ENCODE data around the gene HS2ST1. TPM values are rescaled to one million over a fixed set of nuclear protein-coding genes. Genes with fewer than 3 reads are reported as not detected.

HS2ST1 gene
- total and polyA plus RNA-seq, 7 donors, result 2.4 to 13.7 (median 10.0) TPM

DNA sequence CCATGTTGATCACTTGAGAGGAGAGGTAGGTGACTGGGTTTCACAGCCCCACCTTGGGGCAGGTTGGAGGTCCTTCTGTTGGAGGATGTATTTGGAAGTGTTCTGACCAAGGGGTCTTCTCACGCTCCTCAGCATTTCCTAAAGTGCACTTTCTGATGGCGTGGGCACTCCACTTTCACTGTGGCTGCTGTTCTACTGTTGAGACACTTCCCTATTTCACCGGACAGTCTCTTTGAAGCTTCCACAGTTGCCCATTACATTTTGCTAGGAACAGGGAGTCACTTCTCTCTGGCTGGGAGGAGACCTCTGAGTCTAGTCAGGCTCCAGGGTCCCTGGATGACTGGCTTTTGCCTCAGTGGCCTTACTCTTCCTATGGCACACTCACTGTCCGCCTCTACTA lies 234.2 kb downstream of the HS2ST1 start:
- intact Hi-C loops (cut with DNase I), result no loop called here
- no peaks in the 10 kb centered on the region for H3K27me3 ChIP-seq
- H3K9me3 ChIP-seq, result no peaks in the 10 kb centered on the region
- WGBS, 2 donors, result 87 to 90% methylated on average over 4 of the region's 4 CpGs
- peaks cover 0 to 17% (median 5%) of the 10 kb centered on the region in 4 donors for H3K4me1 ChIP-seq
- no peak overlapping the region for H3K4me3 ChIP-seq
- peak overlapping the region in 3 of 4 donors; percentile 16 to 48 (median 20) for H3K27ac ChIP-seq
- TF ChIP-seq EP300 (IDR thresholded peaks at IDR 0.05), result no peak
- no peak for TF ChIP-seq POLR2AphosphoS5 (IDR thresholded peaks at IDR 0.05)
- no peak for TF ChIP-seq POLR2A (IDR thresholded peaks at IDR 0.05)
- TF ChIP-seq, protein P1, sequence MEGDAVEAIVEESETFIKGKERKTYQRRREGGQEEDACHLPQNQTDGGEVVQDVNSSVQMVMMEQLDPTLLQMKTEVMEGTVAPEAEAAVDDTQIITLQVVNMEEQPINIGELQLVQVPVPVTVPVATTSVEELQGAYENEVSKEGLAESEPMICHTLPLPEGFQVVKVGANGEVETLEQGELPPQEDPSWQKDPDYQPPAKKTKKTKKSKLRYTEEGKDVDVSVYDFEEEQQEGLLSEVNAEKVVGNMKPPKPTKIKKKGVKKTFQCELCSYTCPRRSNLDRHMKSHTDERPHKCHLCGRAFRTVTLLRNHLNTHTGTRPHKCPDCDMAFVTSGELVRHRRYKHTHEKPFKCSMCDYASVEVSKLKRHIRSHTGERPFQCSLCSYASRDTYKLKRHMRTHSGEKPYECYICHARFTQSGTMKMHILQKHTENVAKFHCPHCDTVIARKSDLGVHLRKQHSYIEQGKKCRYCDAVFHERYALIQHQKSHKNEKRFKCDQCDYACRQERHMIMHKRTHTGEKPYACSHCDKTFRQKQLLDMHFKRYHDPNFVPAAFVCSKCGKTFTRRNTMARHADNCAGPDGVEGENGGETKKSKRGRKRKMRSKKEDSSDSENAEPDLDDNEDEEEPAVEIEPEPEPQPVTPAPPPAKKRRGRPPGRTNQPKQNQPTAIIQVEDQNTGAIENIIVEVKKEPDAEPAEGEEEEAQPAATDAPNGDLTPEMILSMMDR (IDR thresholded peaks at IDR 0.05), result no peak
- H3K36me3 ChIP-seq, result no peaks in the 10 kb centered on the region
- DNase-seq, result no peak

DNA sequence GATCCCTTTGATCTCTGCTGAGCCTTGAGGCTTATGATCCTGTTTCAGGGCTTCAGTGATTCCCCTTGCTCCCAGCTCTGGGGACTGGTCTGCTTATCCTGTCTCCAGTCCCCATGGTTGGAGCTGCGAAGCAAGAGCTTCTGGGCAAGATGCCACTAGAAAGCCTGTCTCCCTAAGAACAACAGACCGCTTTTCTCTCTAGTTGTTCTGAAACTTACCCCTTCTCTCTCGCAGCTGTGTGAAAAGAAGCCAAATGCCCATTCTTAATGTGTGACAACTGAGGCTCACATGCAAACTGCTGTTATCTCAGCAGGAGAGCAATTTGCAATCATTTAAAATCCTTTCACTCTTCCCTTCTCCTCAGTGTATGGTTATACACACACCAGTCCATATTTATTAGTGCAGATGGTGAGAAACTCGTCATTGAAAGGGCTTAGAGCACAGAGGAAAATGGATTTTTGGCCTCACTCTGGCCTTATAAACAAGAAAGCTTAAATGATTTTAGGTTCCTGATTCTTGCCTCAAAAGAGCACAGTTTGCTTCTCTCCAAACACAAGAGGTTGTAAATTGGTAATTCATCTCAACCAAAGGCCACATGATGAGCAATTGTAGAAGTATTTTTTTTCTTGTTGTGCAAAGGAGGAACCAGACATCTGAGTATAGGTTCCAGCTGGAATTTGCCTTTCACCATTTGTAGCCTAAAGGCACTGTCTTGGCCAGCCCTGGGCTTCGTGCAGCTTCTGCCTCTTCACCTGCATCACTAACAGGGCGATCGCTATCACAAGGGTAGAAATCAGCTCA lies 235.0 kb downstream of the HS2ST1 start:
- WGBS, 2 donors, result 78% methylated on average over 7 of the region's 7 CpGs
- Histone ChIP-seq H3K27ac (peak overlapping the region in 3 of 4 donors; percentile 16 to 48 (median 20)), H3K4me3 (no peak overlapping the region), H3K27me3 (no peaks in the 10 kb centered on the region), H3K9me3 (no peaks in the 10 kb centered on the region), H3K36me3 (no peaks in the 10 kb centered on the region), H3K4me1 (peaks cover 0 to 17% (median 5%) of the 10 kb centered on the region in 4 donors)
- intact Hi-C loops (cut with DNase I), result loop anchor here (5.0 kb wide), 1 partner anchor 183 kb away; no protein-coding TSS in a partner anchor
- no peak for TF ChIP-seq EP300 (IDR thresholded peaks at IDR 0.05)
- TF ChIP-seq POLR2A (IDR thresholded peaks at IDR 0.05), result no peak
- no peak for DNase-seq

- no peak for DNase-seq
- no peak for TF ChIP-seq POLR2A (IDR thresholded peaks at IDR 0.05)
- TF ChIP-seq, protein P1 (IDR thresholded peaks at IDR 0.05), result no peak
- no peak for TF ChIP-seq POLR2AphosphoS5 (IDR thresholded peaks at IDR 0.05)
- no peak for TF ChIP-seq EP300 (IDR thresholded peaks at IDR 0.05)
- peaks cover 0 to 17% (median 5%) of the 10 kb centered on the region in 4 donors for H3K4me1 ChIP-seq
- intact Hi-C loops (cut with DNase I), result loop anchor here (5.0 kb wide), 1 partner anchor 182 kb away; no protein-coding TSS in a partner anchor
- H3K4me3 ChIP-seq, result no peak overlapping the region
- H3K9me3 ChIP-seq, result no peaks in the 10 kb centered on the region
- no peaks in the 10 kb centered on the region for H3K36me3 ChIP-seq
- H3K27me3 ChIP-seq, result no peaks in the 10 kb centered on the region
- peak overlapping the region in 2 of 4 donors; percentile 20 to 48 for H3K27ac ChIP-seq
- 78 to 82% methylated on average over 1 of the region's 1 CpG for WGBS, 2 donors
Measured at GRCh38 chr1:87150143-87150542, 235.7 kb downstream of the HS2ST1 start.

- DNase-seq, result peak; percentile 83
- no peaks in the 10 kb centered on the region for H3K27me3 ChIP-seq
- H3K36me3 ChIP-seq, result no peaks in the 10 kb centered on the region
- 9 to 32% methylated on average over 45 of the region's 45 CpGs for WGBS, 2 donors
- H3K4me3 ChIP-seq, result peak overlapping the region; percentile 0 to 44 (median 36)
- intact Hi-C loops (cut with DNase I), result loop anchor here (5.0 kb wide), 1 partner anchor 181 kb away; no protein-coding TSS in a partner anchor
- H3K4me1 ChIP-seq, result peaks cover 0 to 17% (median 5%) of the 10 kb centered on the region in 4 donors
- TF ChIP-seq, protein P1 (IDR thresholded peaks at IDR 0.05), result peak in 3 of 4 experiments; percentile 5 to 45 (median 21)
- no peak for TF ChIP-seq POLR2AphosphoS5 (IDR thresholded peaks at IDR 0.05)
- no peak for TF ChIP-seq POLR2A (IDR thresholded peaks at IDR 0.05)
- TF ChIP-seq EP300 (IDR thresholded peaks at IDR 0.05), result no peak
- H3K9me3 ChIP-seq, result no peaks in the 10 kb centered on the region
- H3K27ac ChIP-seq, result peak overlapping the region; percentile 28 to 58 (median 43)
Measured at GRCh38 chr1:87151500-87152421, 237.3 kb downstream of the HS2ST1 start.

All from sigmoid colon (tissue), 7 donors.